IMR-90 (cell line): ENCODE results near the gene SPATS2L. TPM values are rescaled to one million over a fixed set of nuclear protein-coding genes. Genes with fewer than 3 reads are reported as not detected.

Source experiments
- ATAC-seq: fragments of 200-7000 bp; cut with Tn5 transposase; 2 replicates; pipeline ENCODE4 v1.9.1; 2020; ENCODE audit warnings: low read depth, mild to moderate bottlenecking, moderate library complexity
- BruUV-seq: library from RNA; stranded (reverse); fragments of 400-500 nt; replicated peaks from 2 replicates; lab custom pipeline; 2021; lab: Mats Ljungman, UMichigan
- CTCF ChIA-PET: fragments of 300-600 bp; formaldehyde crosslinking; extraction: SDS; loops from one replicate; lab custom pipeline; 2021; ENCODE audit warnings: antibody characterized with exemption; lab: Yijun Ruan, JAX
- POLR2A ChIA-PET: fragments of 300-600 bp; sonication (Branson Sonifier 250); formaldehyde crosslinking; loops from one replicate; lab custom pipeline; 2022; ENCODE audit warnings: antibody characterized with exemption; ENCODE audit not compliant: unreplicated experiment; lab: Charles Lee
- DNase-seq: peaks from one replicate; pipeline ENCODE4 v3.0.0; 2013
- H2AFZ ChIP-seq: replicated peaks from 2 replicates; pipeline ENCODE3; 2013; ENCODE audit warnings: low read length, mild to moderate bottlenecking; ENCODE audit not compliant: poor library complexity
- H2AK5ac ChIP-seq: 2 replicates; pipeline ENCODE4 v1.6.1; 2013; ENCODE audit warnings: low read depth, low read length, inconsistent platforms
- H2AK9ac ChIP-seq: replicated peaks from 2 replicates; pipeline ENCODE3; 2013; ENCODE audit warnings: mild to moderate bottlenecking, low read depth, low read length, moderate library complexity; ENCODE audit not compliant: poor library complexity
- H2BK120ac ChIP-seq: 2 replicates; pipeline ENCODE4 v1.6.1; 2013; ENCODE audit warnings: low read depth, low read length, inconsistent platforms
- H2BK15ac ChIP-seq: 3 replicates; pipeline ENCODE4 v1.6.1; 2013; ENCODE audit warnings: low read depth, low read length, inconsistent platforms
- H2BK20ac ChIP-seq: 2 replicates; pipeline ENCODE4 v1.6.1; 2013; ENCODE audit warnings: low read depth, mild to moderate bottlenecking, inconsistent platforms, low read length, moderate library complexity
- H2BK5ac ChIP-seq: 2 replicates; pipeline ENCODE4 v1.6.1; 2013; ENCODE audit warnings: mild to moderate bottlenecking, low read depth, low read length, inconsistent platforms; ENCODE audit not compliant: poor library complexity, severe bottlenecking
- H3K14ac ChIP-seq: replicated peaks from 2 replicates; pipeline ENCODE4 v1.6.1; 2013; ENCODE audit warnings: low read depth, low read length, inconsistent platforms
- H3K18ac ChIP-seq: 2 replicates; pipeline ENCODE4 v1.6.1; 2013; ENCODE audit warnings: low read depth, low read length, control low read depth
- H3K23ac ChIP-seq: 2 replicates; pipeline ENCODE4 v1.6.1; 2013; ENCODE audit warnings: low read depth, low read length, inconsistent platforms
- H3K27ac ChIP-seq: 2 replicates; pipeline ENCODE4 v1.5.1; 2013; ENCODE audit warnings: mild to moderate bottlenecking, control low read depth, low read length; ENCODE audit not compliant: insufficient read depth
- H3K27me3 ChIP-seq: 2 replicates; pipeline ENCODE4 v1.6.1; 2013; ENCODE audit warnings: low read length; ENCODE audit not compliant: control insufficient read depth, insufficient read depth
- H3K36me3 ChIP-seq: 2 replicates; pipeline ENCODE4 v1.6.1; 2013; ENCODE audit warnings: low read length, mixed read lengths; ENCODE audit not compliant: control insufficient read depth, insufficient read depth
- H3K4ac ChIP-seq: 2 replicates; pipeline ENCODE4 v1.6.1; 2013; ENCODE audit warnings: low read depth, low read length, inconsistent platforms
- H3K4me1 ChIP-seq: 2 replicates; pipeline ENCODE4 v1.6.1; 2013; ENCODE audit warnings: low read length, mixed read lengths; ENCODE audit not compliant: control insufficient read depth, insufficient read depth
- H3K4me2 ChIP-seq: 2 replicates; pipeline ENCODE4 v1.6.1; 2013; ENCODE audit warnings: low read depth, mild to moderate bottlenecking, control low read depth, low read length, moderate library complexity
- H3K4me3 ChIP-seq: 2 replicates; pipeline ENCODE4 v1.5.1; 2013; ENCODE audit warnings: low read depth, mild to moderate bottlenecking, control low read depth, low read length, moderate library complexity; ENCODE audit not compliant: insufficient read depth
- H3K56ac ChIP-seq: 2 replicates; pipeline ENCODE4 v1.6.1; 2013; ENCODE audit warnings: low read length, inconsistent platforms; ENCODE audit not compliant: insufficient read depth; ENCODE audit errors: extremely low read depth
- H3K79me1 ChIP-seq, 2 experiments: 2 replicates each; pipeline ENCODE4 v1.6.1; 2013; ENCODE audit warnings: low read length in 2 of 2, inconsistent platforms in 1 of 2, low read depth in 1 of 2
- H3K9ac ChIP-seq: 2 replicates; pipeline ENCODE4 v1.6.1; 2013; ENCODE audit warnings: low read depth, low read length, control low read depth
- H3K9me1 ChIP-seq: 2 replicates; pipeline ENCODE4 v1.6.1; 2013; ENCODE audit warnings: low read length, inconsistent platforms; ENCODE audit not compliant: insufficient read depth
- H3K9me3 ChIP-seq: 2 replicates; pipeline ENCODE4 v1.6.1; 2013; ENCODE audit warnings: low read length; ENCODE audit not compliant: control insufficient read depth, insufficient read depth
- H4K20me1 ChIP-seq: 2 replicates; pipeline ENCODE4 v1.6.1; 2013; ENCODE audit warnings: low read length, inconsistent platforms; ENCODE audit not compliant: insufficient read depth
- H4K5ac ChIP-seq: 2 replicates; pipeline ENCODE4 v1.6.1; 2013; ENCODE audit warnings: mild to moderate bottlenecking, low read depth, low read length, control low read depth
- H4K8ac ChIP-seq, 2 experiments: 2 replicates each; pipeline ENCODE4 v1.6.1; 2013; ENCODE audit warnings: low read depth in 2 of 2, low read length in 2 of 2, control low read depth in 1 of 2, inconsistent platforms in 1 of 2
- H4K91ac ChIP-seq: 2 replicates; pipeline ENCODE4 v1.6.1; 2013; ENCODE audit warnings: low read depth, low read length, inconsistent platforms; ENCODE audit not compliant: insufficient read depth
- CEBPB ChIP-seq: IDR thresholded peaks from 2 replicates; pipeline ENCODE4 v1.6.1; 2012; ENCODE audit warnings: low read depth, low read length, improper control_type of control experiment
- WGBS, 2 experiments: methylation state at CpG; one replicate each; pipeline versions ENCODE4 v1.1.5 to v1.1.7; 2013; ENCODE audit warnings: missing lambda C conversion rate in 2 of 2; ENCODE audit not compliant: insufficient read length in 1 of 2; ENCODE audit errors: extremely low coverage in 2 of 2; 5-methylcytosine and 5-hydroxymethylcytosine counted together
- dilution Hi-C: fragments of 300-500 bp; cut with HindIII; formaldehyde crosslinking; loops from one replicate; pipeline ENCODE4 v1.14.3; 2018; ENCODE audit warnings: low sequenced_read_pairs; ENCODE audit not compliant: unreplicated experiment
- in situ Hi-C: fragments of 300-500 bp; cut with MboI; formaldehyde crosslinking; loops from 3 replicates; pipeline ENCODE4 v1.14.3; 2019; ENCODE audit warnings: low sequenced_read_pairs, inconsistent platforms, mixed read lengths
- intact Hi-C: fragments of 100-400 bp; cut with micrococcal nuclease; formaldehyde crosslinking; loops from 2 replicates; pipeline ENCODE4 v1.10.0; 2022
- polyA plus RNA-seq, 3 experiments: library from polyadenylated mRNA; depleted of rRNA; stranded (reverse); fragments of >200 nt; gene quantifications; 2 replicates each; pipeline ENCODE4 v1.2.3, GENCODE V29; 2012; ENCODE audit warnings: low replicate concordance in 1 of 3
- total RNA-seq: library from RNA; depleted of rRNA; stranded (reverse); fragments of >200 nt; gene quantifications from 2 replicates; pipeline ENCODE4 v1.2.3, GENCODE V29; 2012
- TF ChIP-seq, protein P1 (sequence below): conservative IDR thresholded peaks from 2 replicates; pipeline ENCODE4 v1.5.1; 2012; ENCODE audit warnings: mild to moderate bottlenecking, low read depth, low read length, improper control_type of control experiment

SPATS2L gene
- total and polyA plus RNA-seq, 2 of the 4 experiments (the other 2 are of a cell fraction) = 118 to 155 TPM

DNA sequence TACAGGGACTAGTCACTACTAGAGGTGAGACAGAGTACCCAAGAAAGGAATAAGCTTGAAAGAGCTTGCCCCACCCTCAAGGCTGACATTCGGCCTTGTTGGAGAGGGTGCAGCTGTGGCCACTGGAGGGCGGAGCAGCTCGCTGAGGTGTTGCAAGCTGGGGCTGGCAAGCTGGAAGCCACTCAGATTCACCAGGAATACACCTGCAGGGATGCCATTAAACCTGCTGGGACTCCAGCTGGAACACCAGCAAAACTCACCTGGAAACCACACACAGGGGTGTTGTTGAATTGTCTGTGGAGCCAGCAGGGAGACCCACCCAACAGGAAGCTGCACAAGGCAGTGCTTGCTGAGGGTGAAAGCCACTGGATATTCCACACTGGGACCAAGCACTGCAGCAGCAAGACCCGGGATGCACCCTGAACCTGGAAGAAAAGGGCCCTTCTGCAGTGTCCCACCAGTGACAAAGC, 177.3 kb downstream of the SPATS2L start:
- dilution Hi-C loops (no loop called here), in situ Hi-C loops (no loop called here), intact Hi-C loops (loop anchor here (5.0 kb wide), 2 partner anchors 219 to 236 kb away; no protein-coding TSS in a partner anchor)
- no peak overlapping the region for H2BK5ac ChIP-seq
- H2AK9ac ChIP-seq = no peak overlapping the region
- H3K36me3 ChIP-seq = peaks cover 12% of the 10 kb centered on the region; the same call in 1 of the 2 replicates
- no peak overlapping the region for H3K4ac ChIP-seq
- no peak overlapping the region for H2BK15ac ChIP-seq
- H4K20me1 ChIP-seq = no peaks in the 10 kb centered on the region
- H3K23ac ChIP-seq = no peak overlapping the region
- H3K4me2 ChIP-seq = no peak overlapping the region
- H3K18ac ChIP-seq = no peak overlapping the region
- peaks cover 19% of the 10 kb centered on the region for H3K4me1 ChIP-seq
- BruUV-seq = no TSS peak
- H2BK120ac ChIP-seq = no peak overlapping the region
- ATAC-seq (no peak), DNase-seq (peak; percentile 25)
- H3K9ac ChIP-seq = no peak overlapping the region
- peaks cover 9% of the 10 kb centered on the region for H3K9me1 ChIP-seq
- ChIA-PET POLR2A (no interaction called here), CTCF (interaction anchor here (0.6 to 2.1 kb wide), 7 partner anchors 10 to 498 kb away, joined by 3 to 10 read pairs (median 3); no protein-coding TSS in a partner anchor)
- no peak overlapping the region for H2AK5ac ChIP-seq
- no peak overlapping the region for H3K56ac ChIP-seq
- no peak overlapping the region for H3K27ac ChIP-seq
- no peaks in the 10 kb centered on the region for H3K27me3 ChIP-seq
- no peak overlapping the region for H4K8ac ChIP-seq
- no peak overlapping the region for H2BK20ac ChIP-seq
- no peak overlapping the region for H4K91ac ChIP-seq
- H2AFZ ChIP-seq = no peak overlapping the region
- H3K4me3 ChIP-seq = no peak overlapping the region
- peaks cover 0 to 9% of the 10 kb centered on the region in 2 experiments; a peak in 1 of 4 replicates for H3K79me1 ChIP-seq
- H3K14ac ChIP-seq = no peak overlapping the region
- TF ChIP-seq CEBPB = no peak; the same call in 1 of the 2 replicates
- TF ChIP-seq, protein P1, sequence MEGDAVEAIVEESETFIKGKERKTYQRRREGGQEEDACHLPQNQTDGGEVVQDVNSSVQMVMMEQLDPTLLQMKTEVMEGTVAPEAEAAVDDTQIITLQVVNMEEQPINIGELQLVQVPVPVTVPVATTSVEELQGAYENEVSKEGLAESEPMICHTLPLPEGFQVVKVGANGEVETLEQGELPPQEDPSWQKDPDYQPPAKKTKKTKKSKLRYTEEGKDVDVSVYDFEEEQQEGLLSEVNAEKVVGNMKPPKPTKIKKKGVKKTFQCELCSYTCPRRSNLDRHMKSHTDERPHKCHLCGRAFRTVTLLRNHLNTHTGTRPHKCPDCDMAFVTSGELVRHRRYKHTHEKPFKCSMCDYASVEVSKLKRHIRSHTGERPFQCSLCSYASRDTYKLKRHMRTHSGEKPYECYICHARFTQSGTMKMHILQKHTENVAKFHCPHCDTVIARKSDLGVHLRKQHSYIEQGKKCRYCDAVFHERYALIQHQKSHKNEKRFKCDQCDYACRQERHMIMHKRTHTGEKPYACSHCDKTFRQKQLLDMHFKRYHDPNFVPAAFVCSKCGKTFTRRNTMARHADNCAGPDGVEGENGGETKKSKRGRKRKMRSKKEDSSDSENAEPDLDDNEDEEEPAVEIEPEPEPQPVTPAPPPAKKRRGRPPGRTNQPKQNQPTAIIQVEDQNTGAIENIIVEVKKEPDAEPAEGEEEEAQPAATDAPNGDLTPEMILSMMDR = peak; percentile 25; the same call in 1 of the 2 replicates
- WGBS, 2 experiments = 100% methylated on average over 1 of the region's 4 CpGs; no CpG with 5 or more reads in 1 of the 2 experiments
- H4K5ac ChIP-seq = no peak overlapping the region
- no peaks in the 10 kb centered on the region for H3K9me3 ChIP-seq
